Measurements from ENCODE around the gene CARNS1.

GRCh38 chr11:67431346-67432249 lies 16.1 kb downstream of the CARNS1 start:
- no peak for TF ChIP-seq EZH2 (IDR thresholded peaks at IDR 0.05; ENCODE audit: low read length)
- no peak for TF ChIP-seq CTCF (optimal IDR thresholded peaks at IDR 0.05 in 1 of 3, IDR thresholded peaks at IDR 0.05 in 1 of 3, conservative IDR thresholded peaks at IDR 0.05 in 1 of 3; ENCODE audit: extremely low read depth in 1 of 3, insufficient read depth in 2 of 3, low read length in 3 of 3)

All from keratinocyte (primary cell).